Measurements from ENCODE around the gene FRMD8. TPM values are rescaled to one million over a fixed set of nuclear protein-coding genes. Genes with fewer than 3 reads are reported as not detected.

FRMD8 gene
- total and polyA plus RNA-seq, 2 donors (not counting 3 experiments of a cell fraction or from before 2014, with no cell fraction given) = 36.4 to 53.9 TPM

GRCh38 chr11:65356394-65356972 is 30.0 kb upstream of the FRMD8 start:
- TF ChIP-seq GATA2 (IDR thresholded peaks at IDR 0.05; ENCODE audit: insufficient read depth, insufficient read length, low read depth, low read length) (no peak), POLR2A (IDR thresholded peaks at IDR 0.05; ENCODE audit: low read depth, low read length) (no peak), EZH2 (IDR thresholded peaks at IDR 0.05; ENCODE audit: borderline replicate concordance, low read depth, low read length, severe bottlenecking) (no peak), JUN (IDR thresholded peaks at IDR 0.05; ENCODE audit: borderline replicate concordance, insufficient read depth, insufficient read length, low read depth) (no peak), FOS (IDR thresholded peaks at IDR 0.05; ENCODE audit: borderline replicate concordance, insufficient read depth, low read length) (no peak)
- FAIRE-seq = no peak
- Histone ChIP-seq H2AFZ (ENCODE audit: low read depth, low read length) (no peak overlapping the region), H3K9me3 (replicated peaks; ENCODE audit: control insufficient read depth, insufficient read depth, low read length) (no peaks in the 10 kb centered on the region), H3K27me3 (ENCODE audit: control insufficient read depth in 2 of 2, insufficient read depth in 2 of 2, low read length in 2 of 2) (peaks cover 5 to 6% of the 10 kb centered on the region in 2 experiments), H3K79me2 (ENCODE audit: control insufficient read depth, insufficient read depth, low read length) (no peaks in the 10 kb centered on the region), H3K4me3 (replicated peaks in 1 of 3; ENCODE audit: insufficient read depth in 1 of 3, low read depth in 1 of 3, low read length in 3 of 3) (no peak overlapping the region), H3K27ac (ENCODE audit: insufficient read depth, low read depth, low read length) (no peak overlapping the region), H4K20me1 (replicated peaks; ENCODE audit: control insufficient read depth, extremely low read depth, insufficient read depth, low read length) (no peaks in the 10 kb centered on the region), H3K9me1 (replicated peaks; ENCODE audit: control insufficient read depth, extremely low read depth, insufficient read depth, low read length) (no peaks in the 10 kb centered on the region), H3K9ac (replicated peaks; ENCODE audit: extremely low read depth, insufficient read depth, low read length) (no peak overlapping the region), H3K36me3 (ENCODE audit: control insufficient read depth in 2 of 2, extremely low read depth in 1 of 2, insufficient read depth in 2 of 2, low read length in 2 of 2) (peaks cover 6% of the 10 kb centered on the region in 2 experiments), H3K4me1 (ENCODE audit: control insufficient read depth, extremely low read depth, insufficient read depth, low read length) (peaks cover 14% of the 10 kb centered on the region), H3K4me2 (ENCODE audit: insufficient read depth, low read length) (no peak overlapping the region)
- ChIA-PET CTCF (interaction anchor here (1.4 to 1.8 kb wide), 4 partner anchors 10 to 154 kb away, joined by 4 to 8 read pairs (median 6); no protein-coding TSS in a partner anchor), POLR2A (interaction anchor here (0.8 kb wide), 1 partner anchor 161 kb away, joined by 6 read pairs; no protein-coding TSS in a partner anchor)
- no peak for DNase-seq (ENCODE audit: low read depth, low spot score)
- intact Hi-C loops (cut with micrococcal nuclease) (no loop called here), dilution Hi-C loops (cut with MboI; ENCODE audit: extremely low pct_ligation_motif_present, low sequenced_read_pairs) (no loop called here)
- no TSS peak for BruUV-seq (replicated peaks)

- peaks cover 14% of the 10 kb centered on the region for H3K4me1 ChIP-seq (ENCODE audit: control insufficient read depth, extremely low read depth, insufficient read depth, low read length)
- peaks cover 5 to 6% of the 10 kb centered on the region in 2 experiments for H3K27me3 ChIP-seq (ENCODE audit: control insufficient read depth in 2 of 2, insufficient read depth in 2 of 2, low read length in 2 of 2)
- TF ChIP-seq CTCF (IDR thresholded peaks at IDR 0.05; ENCODE audit: extremely low read depth in 1 of 2, insufficient read depth in 1 of 2, low read depth in 1 of 2, low read length in 2 of 2) (no peak), JUN (IDR thresholded peaks at IDR 0.05; ENCODE audit: borderline replicate concordance, insufficient read depth, insufficient read length, low read depth) (no peak), MAX (IDR thresholded peaks at IDR 0.05; ENCODE audit: insufficient read depth, insufficient read length) (no peak), MYC (IDR thresholded peaks at IDR 0.05; ENCODE audit: low read depth, low read length) (no peak), GATA2 (IDR thresholded peaks at IDR 0.05; ENCODE audit: insufficient read depth, insufficient read length, low read depth, low read length) (no peak), POLR2AphosphoS5 (IDR thresholded peaks at IDR 0.05; ENCODE audit: insufficient read depth, low read depth, low read length) (no peak), FOS (IDR thresholded peaks at IDR 0.05; ENCODE audit: borderline replicate concordance, insufficient read depth, low read length) (no peak), POLR2A (IDR thresholded peaks at IDR 0.05; ENCODE audit: low read depth, low read length) (no peak), EZH2 (IDR thresholded peaks at IDR 0.05; ENCODE audit: borderline replicate concordance, low read depth, low read length, severe bottlenecking) (no peak)
- H3K9ac ChIP-seq (replicated peaks; ENCODE audit: extremely low read depth, insufficient read depth, low read length) = no peak overlapping the region
- CTCF ChIA-PET = interaction anchor here (1.8 kb wide), 1 partner anchor 9 kb away, joined by 4 read pairs; no protein-coding TSS in a partner anchor
- no peak overlapping the region for H3K4me3 ChIP-seq (replicated peaks in 1 of 3; ENCODE audit: insufficient read depth in 1 of 3, low read depth in 1 of 3, low read length in 3 of 3)
- H3K27ac ChIP-seq (ENCODE audit: insufficient read depth, low read depth, low read length) = no peak overlapping the region
- no peaks in the 10 kb centered on the region for H4K20me1 ChIP-seq (replicated peaks; ENCODE audit: control insufficient read depth, extremely low read depth, insufficient read depth, low read length)
- POLR2A ChIA-PET = interaction anchor here (0.5 kb wide), 1 partner anchor 150 kb away, joined by 3 read pairs; no protein-coding TSS in a partner anchor
- H2AFZ ChIP-seq (ENCODE audit: low read depth, low read length) = no peak overlapping the region
- H3K4me2 ChIP-seq (ENCODE audit: insufficient read depth, low read length) = no peak overlapping the region
- H3K36me3 ChIP-seq (ENCODE audit: control insufficient read depth in 2 of 2, extremely low read depth in 1 of 2, insufficient read depth in 2 of 2, low read length in 2 of 2) = no peaks in the 10 kb centered on the region
- intact Hi-C loops (cut with micrococcal nuclease) (no loop called here), dilution Hi-C loops (cut with MboI; ENCODE audit: extremely low pct_ligation_motif_present, low sequenced_read_pairs) (no loop called here)
- FAIRE-seq = no peak
- no peaks in the 10 kb centered on the region for H3K9me3 ChIP-seq (replicated peaks; ENCODE audit: control insufficient read depth, insufficient read depth, low read length)
- no peaks in the 10 kb centered on the region for H3K79me2 ChIP-seq (ENCODE audit: control insufficient read depth, insufficient read depth, low read length)
- no TSS peak for BruUV-seq (replicated peaks)
- no peak for DNase-seq (ENCODE audit: low read depth, low spot score)
- H3K9me1 ChIP-seq (replicated peaks; ENCODE audit: control insufficient read depth, extremely low read depth, insufficient read depth, low read length) = no peaks in the 10 kb centered on the region
Observed at GRCh38 chr11:65357856-65358356, 28.5 kb upstream of the FRMD8 start.
